HCT116 (cell line): Measurements from ENCODE around the gene PIM3. TPM values are rescaled to one million over a fixed set of nuclear protein-coding genes. Genes with fewer than 3 reads are reported as not detected.
A peak's percentile ranks its signal among the peaks of the same experiment; 100 is the strongest.

ENCODE experiments used
- ATAC-seq: fragments of 200-7000 bp; cut with Tn5 transposase; 2 replicates; pipeline ENCODE4 v1.9.1; 2020; ENCODE audit warnings: mild to moderate bottlenecking, moderate library complexity
- BruUV-seq: library from RNA; stranded (reverse); fragments of 400-500 nt; replicated peaks from 2 replicates; lab custom pipeline; 2021; lab: Mats Ljungman, UMichigan
- CTCF ChIA-PET: fragments of 300-600 bp; sonication (Branson Sonifier 250); formaldehyde crosslinking; loops from one replicate; lab custom pipeline; 2021; ENCODE audit warnings: antibody characterized with exemption; lab: Charles Lee
- POLR2A ChIA-PET: fragments of 300-600, 350-600 bp; sonication (Branson Sonifier 250); formaldehyde crosslinking; loops from one replicate; lab custom pipeline; 2021; ENCODE audit warnings: antibody characterized with exemption; lab: Charles Lee
- RAD21 ChIA-PET, 2 experiments: fragments of 300-600 bp; sonication (Branson Sonifier 250); formaldehyde crosslinking; loops; one replicate each; lab custom pipeline; 2023; ENCODE audit warnings: low total read pairs in 2 of 2; ENCODE audit not compliant: uncharacterized antibody in 2 of 2, unreplicated experiment in 2 of 2, low non-redundant PET in 1 of 2; lab: Charles Lee
- DNase-seq: peaks from one replicate; pipeline ENCODE4 v3.0.0-alpha.2; 2010; ENCODE audit warnings: low read depth, low spot score
- H2AFZ ChIP-seq: fragments of 200-600 bp; shearing (Covaris generic), sonication (generic); 2 replicates; pipeline ENCODE4 v1.6.1; 2017; ENCODE audit warnings: low read depth, mixed run types, mixed read lengths, antibody characterized with exemption, low read length; ENCODE audit not compliant: poor library complexity, severe bottlenecking
- H3K27ac ChIP-seq: 2 replicates; pipeline ENCODE4 v1.5.1; 2012; ENCODE audit warnings: low read depth, low read length
- H3K27me3 ChIP-seq: fragments of 200-600 bp; sonication (generic); 2 replicates; pipeline ENCODE4 v1.6.1; 2016; ENCODE audit warnings: mixed run types, low read length, mixed read lengths; ENCODE audit not compliant: insufficient read depth
- H3K36me3 ChIP-seq, 2 experiments: fragments of 200-500 bp in 1 of 2; fragments of 200-600 bp in 1 of 2; sonication (Bioruptor generic) in 1 of 2; sonication (generic) in 1 of 2; 2 replicates each; pipeline versions ENCODE4 v1.5.1 to v1.6.1; 2014 to 2016; ENCODE audit warnings: low read length in 2 of 2, inconsistent platforms in 1 of 2, mixed read lengths in 1 of 2, mixed run types in 1 of 2; ENCODE audit not compliant: insufficient read depth in 2 of 2, control insufficient read depth in 1 of 2
- H3K4me1 ChIP-seq, 2 experiments: fragments of 200-600 bp in 1 of 2; sonication (generic) in 1 of 2; 2 replicates each; pipeline versions ENCODE4 v1.5.1 to v1.6.1; 2012 to 2017; ENCODE audit warnings: low read length in 2 of 2, inconsistent platforms in 1 of 2, mild to moderate bottlenecking in 1 of 2, mixed read lengths in 1 of 2, mixed run types in 1 of 2, moderate library complexity in 1 of 2; ENCODE audit not compliant: insufficient read depth in 2 of 2, control insufficient read depth in 1 of 2
- H3K4me2 ChIP-seq: fragments of 200-600 bp; sonication (generic); 2 replicates; pipeline ENCODE4 v1.6.1; 2017; ENCODE audit warnings: mixed run types, low read length, mixed read lengths
- H3K4me3 ChIP-seq, 2 experiments: fragments of 200-600 bp in 1 of 2; sonication (generic) in 1 of 2; replicated peaks in 1 of 2; 2 replicates each; pipeline ENCODE4 v1.5.1; 2011 to 2016; ENCODE audit warnings: low read length in 2 of 2, control low read depth in 1 of 2, low read depth in 1 of 2, mild to moderate bottlenecking in 1 of 2, mixed read lengths in 1 of 2, mixed run types in 1 of 2
- H3K79me2 ChIP-seq: fragments of 200-600 bp; sonication (generic); 2 replicates; pipeline ENCODE4 v1.6.1; 2017; ENCODE audit warnings: mild to moderate bottlenecking, mixed run types, low read length, moderate library complexity, mixed read lengths; ENCODE audit not compliant: insufficient read depth
- H3K9ac ChIP-seq: fragments of 200-600 bp; sonication (generic); 2 replicates; pipeline ENCODE4 v1.6.1; 2016; ENCODE audit warnings: low read length, mixed read lengths
- H3K9me2 ChIP-seq: fragments of 200-600 bp; sonication (generic), shearing (Covaris generic); 2 replicates; pipeline ENCODE4 v1.6.1; 2017; ENCODE audit warnings: mixed run types, mild to moderate bottlenecking, moderate library complexity; ENCODE audit not compliant: insufficient read depth
- H3K9me3 ChIP-seq, 2 experiments: fragments of 200-500 bp in 1 of 2; fragments of 200-600 bp in 1 of 2; sonication (Bioruptor generic) in 1 of 2; sonication (generic) in 1 of 2; 2 replicates each; pipeline ENCODE4 v1.6.1; 2014 to 2017; ENCODE audit warnings: low read length in 2 of 2, mixed read lengths in 2 of 2, inconsistent platforms in 1 of 2, low read depth in 1 of 2, mild to moderate bottlenecking in 1 of 2, mixed run types in 1 of 2, moderate library complexity in 1 of 2; ENCODE audit not compliant: control insufficient read depth in 1 of 2, insufficient read depth in 1 of 2
- H4K20me1 ChIP-seq: fragments of 200-600 bp; sonication (generic), shearing (Covaris generic); 2 replicates; pipeline ENCODE4 v1.6.1; 2017; ENCODE audit warnings: mixed run types, mild to moderate bottlenecking, moderate library complexity; ENCODE audit not compliant: insufficient read depth
- ATF3 ChIP-seq: IDR thresholded peaks from 2 replicates; pipeline ENCODE4 v1.6.1; 2012
- CBX3 ChIP-seq: IDR thresholded peaks from 2 replicates; pipeline ENCODE4 v1.6.1; 2012; ENCODE audit warnings: low read depth
- CEBPB ChIP-seq: IDR thresholded peaks from 2 replicates; pipeline ENCODE4 v1.6.1; 2012; ENCODE audit warnings: low read depth
- CTCF ChIP-seq, 3 experiments: fragments of 200-600 bp in 1 of 3; sonication (generic) in 1 of 3; IDR thresholded peaks in 2 of 3; conservative IDR thresholded peaks in 1 of 3; 2 replicates each; pipeline ENCODE4 v1.5.1; 2012 to 2017; ENCODE audit warnings: low read depth in 2 of 3, low read length in 2 of 3, antibody characterized with exemption in 1 of 3, borderline replicate concordance in 1 of 3, control low read depth in 1 of 3, mild to moderate bottlenecking in 1 of 3, mixed read lengths in 1 of 3, mixed run types in 1 of 3, moderate library complexity in 1 of 3; ENCODE audit not compliant: insufficient read depth in 1 of 3
- EGR1 ChIP-seq: IDR thresholded peaks from 2 replicates; pipeline ENCODE4 v1.6.1; 2012; ENCODE audit warnings: low read depth
- ELF1 ChIP-seq: IDR thresholded peaks from 2 replicates; pipeline ENCODE4 v1.6.1; 2012; ENCODE audit warnings: low read depth, borderline replicate concordance
- EZH2phosphoT487 ChIP-seq: fragments of 200-600 bp; IDR thresholded peaks from 2 replicates; pipeline ENCODE4 v1.6.1; 2018; ENCODE audit warnings: antibody characterized with exemption, borderline replicate concordance
- FOSL1 ChIP-seq: IDR thresholded peaks from 2 replicates; pipeline ENCODE4 v1.6.1; 2012; ENCODE audit warnings: low read depth
- JUND ChIP-seq: IDR thresholded peaks from 2 replicates; pipeline ENCODE4 v1.6.1; 2012
- POLR2A ChIP-seq: IDR thresholded peaks from 2 replicates; pipeline ENCODE4 v1.7.0; 2011; ENCODE audit warnings: borderline replicate concordance; ENCODE audit not compliant: insufficient read depth, insufficient read length; ENCODE audit errors: extremely low read depth
- POLR2AphosphoS5 ChIP-seq: IDR thresholded peaks from 2 replicates; pipeline ENCODE4 v1.6.1; 2011; ENCODE audit warnings: mild to moderate bottlenecking, low read depth, low read length, moderate library complexity
- SP1 ChIP-seq: IDR thresholded peaks from 2 replicates; pipeline ENCODE4 v1.6.1; 2012; ENCODE audit warnings: low read depth
- TCF7L2 ChIP-seq: IDR thresholded peaks from 2 replicates; pipeline ENCODE4 v1.7.0; 2011; ENCODE audit warnings: borderline replicate concordance, inconsistent platforms; ENCODE audit not compliant: insufficient read depth, insufficient read length; ENCODE audit errors: extremely low read depth
- YY1 ChIP-seq: IDR thresholded peaks from 2 replicates; pipeline ENCODE4 v1.6.1; 2011; ENCODE audit warnings: low read length, low read depth, moderate library complexity, mild to moderate bottlenecking; ENCODE audit not compliant: insufficient replicate concordance; ENCODE audit errors: extremely low read depth
- ZFX ChIP-seq: fragments of 450-650 bp; IDR thresholded peaks from 2 replicates; pipeline ENCODE4 v1.6.1; 2017
- intact Hi-C: fragments of 100-400 bp; cut with micrococcal nuclease; formaldehyde crosslinking; loops from 2 replicates; pipeline ENCODE4 v1.10.0; 2022
- total RNA-seq: library from RNA; stranded (reverse); gene quantifications from one replicate; pipeline ENCODE4 v1.2.1, GENCODE V29; 2021; ENCODE audit not compliant: unreplicated experiment
- TF ChIP-seq, protein P1 (sequence below): IDR thresholded peaks from 2 replicates; pipeline ENCODE4 v1.6.1; 2011; ENCODE audit warnings: mild to moderate bottlenecking, low read length, moderate library complexity; ENCODE audit not compliant: insufficient replicate concordance; ENCODE audit errors: extremely low read depth
- TF ChIP-seq, protein P2 (sequence below): IDR thresholded peaks from 2 replicates; pipeline ENCODE4 v1.6.1; 2012

The PIM3 gene
- total RNA-seq, 1 experiment from 2014 or later = 116 TPM

DNA sequence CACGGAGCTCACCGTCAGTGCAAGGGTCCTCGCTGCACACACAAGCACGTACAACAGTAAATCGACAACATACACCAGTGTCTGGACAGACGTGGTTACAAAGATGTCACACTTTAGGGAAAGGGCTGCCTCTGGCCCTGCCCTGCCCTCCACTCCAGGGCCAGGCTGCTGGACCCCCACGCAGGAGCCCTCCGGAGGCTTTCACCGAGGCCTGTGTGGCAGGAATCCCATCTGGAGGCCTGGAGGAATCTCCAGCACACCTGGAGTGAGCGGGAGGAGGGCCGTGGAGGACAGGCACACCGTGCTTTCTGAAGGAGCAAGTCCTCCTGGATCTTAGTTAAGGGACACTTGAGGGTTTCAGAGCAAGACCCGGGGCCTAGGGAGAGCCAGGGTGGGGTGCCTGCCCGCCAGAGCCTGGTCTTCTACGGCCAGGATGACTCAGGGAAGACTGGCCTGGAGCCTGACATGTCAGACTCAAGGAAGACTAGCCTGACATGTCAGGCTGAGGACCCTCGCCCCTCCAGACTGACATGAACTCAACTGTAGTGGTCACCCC is 2.1 kb upstream of the PIM3 start:
- ATAC-seq (no peak), DNase-seq (no peak)
- ChIA-PET POLR2A (interaction anchor here (0.5 kb wide), 1 partner anchor 372 kb away, joined by 3 read pairs; no protein-coding TSS in a partner anchor), RAD21 (no interaction called here), CTCF (interaction anchor here (1.4 kb wide), 1 partner anchor 25 kb away, joined by 3 read pairs; no protein-coding TSS in a partner anchor)
- peaks cover 19 to 36% of the 10 kb centered on the region in 2 experiments for H3K4me1 ChIP-seq
- H3K79me2 ChIP-seq = peaks cover 27% of the 10 kb centered on the region
- no peaks in the 10 kb centered on the region for H3K9me3 ChIP-seq
- TF ChIP-seq JUND = no peak
- TF ChIP-seq POLR2A = no peak
- no peak for TF ChIP-seq ATF3
- no peak for TF ChIP-seq EGR1
- TF ChIP-seq CTCF (IDR thresholded peaks at IDR 0.05 in 2 of 3, conservative IDR thresholded peaks at IDR 0.05 in 1 of 3; ENCODE audit: borderline replicate concordance in 1 of 3, insufficient read depth in 1 of 3, low read depth in 2 of 3, low read length in 2 of 3) = no peak
- no peak for TF ChIP-seq ZFX
- TF ChIP-seq TCF7L2 = no peak
- TF ChIP-seq YY1 = no peak
- TF ChIP-seq EZH2phosphoT487 = no peak
- TF ChIP-seq, protein P1, sequence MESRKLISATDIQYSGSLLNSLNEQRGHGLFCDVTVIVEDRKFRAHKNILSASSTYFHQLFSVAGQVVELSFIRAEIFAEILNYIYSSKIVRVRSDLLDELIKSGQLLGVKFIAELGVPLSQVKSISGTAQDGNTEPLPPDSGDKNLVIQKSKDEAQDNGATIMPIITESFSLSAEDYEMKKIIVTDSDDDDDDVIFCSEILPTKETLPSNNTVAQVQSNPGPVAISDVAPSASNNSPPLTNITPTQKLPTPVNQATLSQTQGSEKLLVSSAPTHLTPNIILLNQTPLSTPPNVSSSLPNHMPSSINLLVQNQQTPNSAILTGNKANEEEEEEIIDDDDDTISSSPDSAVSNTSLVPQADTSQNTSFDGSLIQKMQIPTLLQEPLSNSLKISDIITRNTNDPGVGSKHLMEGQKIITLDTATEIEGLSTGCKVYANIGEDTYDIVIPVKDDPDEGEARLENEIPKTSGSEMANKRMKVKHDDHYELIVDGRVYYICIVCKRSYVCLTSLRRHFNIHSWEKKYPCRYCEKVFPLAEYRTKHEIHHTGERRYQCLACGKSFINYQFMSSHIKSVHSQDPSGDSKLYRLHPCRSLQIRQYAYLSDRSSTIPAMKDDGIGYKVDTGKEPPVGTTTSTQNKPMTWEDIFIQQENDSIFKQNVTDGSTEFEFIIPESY = no peak
- TF ChIP-seq SP1 = no peak
- TF ChIP-seq ELF1 = no peak
- no peak for TF ChIP-seq CBX3
- TF ChIP-seq, protein P2, sequence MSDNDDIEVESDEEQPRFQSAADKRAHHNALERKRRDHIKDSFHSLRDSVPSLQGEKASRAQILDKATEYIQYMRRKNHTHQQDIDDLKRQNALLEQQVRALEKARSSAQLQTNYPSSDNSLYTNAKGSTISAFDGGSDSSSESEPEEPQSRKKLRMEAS = no peak
- TF ChIP-seq FOSL1 = no peak
- no peak for TF ChIP-seq CEBPB
- TF ChIP-seq POLR2AphosphoS5 = no peak
- peaks cover 9% of the 10 kb centered on the region; the same call in 1 of the 2 replicates for H4K20me1 ChIP-seq
- H3K36me3 ChIP-seq = peaks cover 6 to 19% of the 10 kb centered on the region in 2 experiments; a peak in 3 of 4 replicates
- H3K27me3 ChIP-seq = no peaks in the 10 kb centered on the region
- H3K27ac ChIP-seq = peak overlapping the region; percentile 95; the same call in 1 of the 2 replicates
- H3K9me2 ChIP-seq = no peaks in the 10 kb centered on the region
- no peak overlapping the region for H3K9ac ChIP-seq
- no TSS peak for BruUV-seq
- intact Hi-C loops = no loop called here
- no peak overlapping the region for H2AFZ ChIP-seq
- peak overlapping the region; percentile 100; the same call in 1 of the 2 replicates for H3K4me2 ChIP-seq
- H3K4me3 ChIP-seq = no peak overlapping the region
